A549 treated with dexamethasone at 1 μM for 4 hours (cell line): Measurements from ENCODE around the gene TCHHL1. TPM values are rescaled to one million over a fixed set of nuclear protein-coding genes. Genes with fewer than 3 reads are reported as not detected.

Experiments
- total RNA-seq: library from RNA; stranded (reverse); fragments of 200-300 nt; extraction: Qiagen RNA extraction; gene quantifications from 5 replicates; pipeline ENCODE4 v1.2.3, GENCODE V29; 2022

Gene TCHHL1
- total RNA-seq, result not detected in 5 replicates

GRCh38 chr1:152089014-152089674, at the start of gene TCHHL1:
TSS of gene TCHHL1 (minus strand) at chr1:152089064. CDS start at chr1:152088143, 921 bp downstream.

GRCh38 chr1:152115344-152115743, 26.5 kb upstream of the TCHHL1 start, which contains the start of gene TCHH:
TSS of gene TCHH (minus strand) at chr1:152115444. CDS start at chr1:152114080, 1,364 bp downstream.

DNA sequence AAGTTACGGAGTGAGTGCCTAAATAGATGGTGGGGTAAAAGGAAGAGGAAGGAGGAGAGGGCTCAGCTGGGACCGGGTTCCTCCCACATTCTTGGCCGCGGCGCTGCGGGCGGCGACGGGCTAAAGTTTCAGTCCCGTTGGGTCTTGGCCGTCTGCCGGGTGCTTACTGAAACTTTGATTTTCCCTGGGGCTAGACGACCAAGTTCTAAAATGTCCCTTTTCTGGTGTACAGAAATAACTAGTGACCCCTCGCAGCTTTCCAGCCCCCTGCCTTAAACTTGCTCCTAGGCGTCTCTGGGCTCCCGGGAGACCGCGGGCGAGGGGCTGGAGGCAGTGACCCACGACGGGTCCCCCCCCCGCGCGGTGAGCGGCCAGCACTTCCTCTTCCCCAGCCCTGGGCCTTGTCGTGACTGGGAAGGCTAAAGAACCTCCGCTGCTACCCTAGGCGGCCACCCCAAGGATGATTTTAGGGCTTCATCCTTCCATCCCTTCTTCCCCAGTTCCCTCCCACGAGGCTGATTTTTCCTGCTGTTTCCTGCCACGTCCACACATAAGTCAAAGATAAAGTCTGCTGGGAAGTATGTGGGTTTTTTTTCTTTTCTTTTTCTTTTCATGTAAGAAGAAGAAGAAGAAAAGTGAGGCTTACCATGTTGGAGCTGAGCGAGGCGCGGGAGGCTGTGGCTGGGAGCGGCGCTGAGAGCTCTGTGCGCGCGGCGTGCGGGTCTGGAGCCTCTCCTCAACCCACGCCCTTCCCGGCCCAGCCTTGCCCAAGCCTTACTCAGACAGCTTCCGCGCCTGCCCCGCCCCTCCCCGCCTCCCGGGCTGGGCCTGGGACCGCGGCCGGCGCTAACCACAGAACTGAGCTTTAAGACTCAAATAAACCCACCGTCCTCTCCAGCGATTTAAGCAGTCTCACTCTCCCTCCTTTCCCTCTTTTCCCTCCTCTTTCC, 52.3 kb downstream of the TCHHL1 start, which contains the start of gene S100A11:
Gene S100A11 (minus strand): TSS at position 738 of the 950 bp plus-strand sequence. CDS start 89 bp downstream, at position 649.

Other genes with a start within 250 kb of the TCHHL1 start
- not detected in 5 replicates for gene C2CD4D, start 249.2 kb downstream of the TCHHL1 start, total RNA-seq
- not detected in 5 replicates for gene THEM5, start 235.4 kb downstream of the TCHHL1 start, total RNA-seq
- 13.2 to 14.3 TPM (median 13.6 TPM) in 5 replicates for gene THEM4, start 179.6 kb downstream of the TCHHL1 start, total RNA-seq
- gene S100A10, start 95.2 kb downstream of the TCHHL1 start, total RNA-seq, result 2,531 to 3,155 TPM (median 2,621 TPM) in 5 replicates
- 1,800 to 1,985 TPM (median 1,837 TPM) in 5 replicates for gene S100A11, start 52.1 kb downstream of the TCHHL1 start, total RNA-seq
- 0.25 to 0.33 TPM (median 0.26 TPM) in 5 replicates for gene TCHH, start 26.4 kb upstream of the TCHHL1 start, total RNA-seq
- gene RPTN, start 70.2 kb upstream of the TCHHL1 start, total RNA-seq, result 0.02 TPM in 1 of 5 replicates, not detected in the others
- gene HRNR, start 135.1 kb upstream of the TCHHL1 start, total RNA-seq, result not detected in 5 replicates
- gene FLG, start 236.2 kb upstream of the TCHHL1 start, total RNA-seq, result under 0.01 to 0.01 TPM (median 0.01 TPM) in 4 of 5 replicates, not detected in the other